Neural progenitor cell (in vitro differentiated cells): ENCODE data around the gene NKD1.

Experiments
- CTCF ChIP-seq: fragments of 200-600 bp; sonication (generic); IDR thresholded peaks from 2 replicates; pipeline ENCODE4 v1.5.1; 2017; ENCODE audit warnings: antibody characterized with exemption, mild to moderate bottlenecking
- EZH2phosphoT487 ChIP-seq: fragments of 200-600 bp; sonication (generic); IDR thresholded peaks from 2 replicates; pipeline ENCODE4 v1.6.1; 2017; ENCODE audit warnings: antibody characterized with exemption

DNA sequence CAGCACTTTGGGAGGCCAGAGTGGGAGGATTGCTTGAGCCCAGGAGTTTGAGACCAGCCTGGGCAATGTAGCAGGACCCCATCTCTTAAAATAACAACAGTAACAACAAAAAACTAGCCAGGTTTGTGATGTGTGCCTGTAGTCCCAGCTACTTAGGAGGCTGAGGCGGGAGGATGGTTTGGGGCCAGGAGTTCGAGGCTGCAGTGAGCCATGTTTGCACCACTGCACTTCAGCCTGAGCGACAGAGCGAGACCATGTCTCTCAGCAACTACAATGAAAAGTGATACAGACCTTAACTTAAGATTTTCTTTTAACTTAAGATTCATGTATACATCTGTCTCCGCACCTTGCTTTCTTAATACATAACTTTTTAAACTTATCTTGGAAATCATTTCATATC, 17.2 kb downstream of the NKD1 start:
- no peak for TF ChIP-seq CTCF
- no peak for TF ChIP-seq EZH2phosphoT487
